Ammon's horn (tissue), 1 donor: ENCODE data around the gene RHOBTB1.
"Not testable (repeated sequence)": the region's sequence is repeated elsewhere in the genome, so short reads cannot be mapped to it uniquely, and the experiment has no call there.

ENCODE experiments used
- DNase-seq: peaks from one replicate; pipeline ENCODE4 v3.0.0-alpha.2; 2016; ENCODE audit warnings: low spot score

The RHOBTB1 gene

GRCh38 chr10:60865198-60865783, 78.7 kb downstream of the RHOBTB1 start:
- DNase-seq = no peak

DNA sequence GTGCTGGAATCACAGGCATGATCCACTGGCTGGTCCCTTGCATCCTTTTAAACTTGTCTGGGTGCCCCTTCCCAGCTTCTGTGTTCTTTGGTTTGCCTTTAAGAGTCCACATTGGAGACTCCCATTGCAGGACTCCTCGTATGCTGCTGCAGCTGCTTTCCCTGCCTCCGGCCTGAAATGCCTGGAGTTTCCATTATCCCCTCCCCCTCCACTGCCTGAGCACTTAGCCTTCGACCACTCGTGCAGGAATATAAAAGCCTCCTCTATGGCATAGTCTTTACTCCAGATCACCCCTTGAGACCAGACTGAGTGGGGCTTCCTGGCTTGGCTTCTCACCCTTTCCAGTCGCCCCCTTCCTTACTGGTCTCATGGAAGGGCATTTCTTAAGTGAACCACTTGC, 80.2 kb downstream of the RHOBTB1 start:
- DNase-seq = no peak

DNA sequence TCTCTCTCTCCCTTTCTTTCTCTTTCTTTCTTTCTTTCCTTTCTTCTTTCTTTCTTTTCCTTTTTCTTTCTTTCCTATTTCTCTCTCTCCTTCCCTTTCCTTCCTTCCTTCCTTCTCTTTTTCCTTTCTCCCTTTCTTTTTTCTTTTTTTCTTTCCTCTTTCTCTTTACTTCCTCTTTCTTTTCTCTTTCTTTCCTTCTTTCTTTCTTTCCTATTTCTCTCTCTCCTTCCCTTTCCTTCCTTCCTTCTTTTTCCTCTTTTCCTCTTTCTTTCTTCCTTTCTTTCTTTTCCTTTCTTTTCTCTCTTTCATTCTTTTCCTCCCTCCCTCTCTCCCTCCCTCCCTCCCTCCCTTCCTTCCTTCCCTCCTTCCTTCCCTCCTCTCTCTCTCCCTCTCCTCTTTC, 81.5 kb downstream of the RHOBTB1 start:
- DNase-seq = no peak

- no peak for DNase-seq
These were observed 87.6 kb downstream of the RHOBTB1 start for GRCh38 chr10:60856405-60856804.

- no peak for DNase-seq
These were observed 90.3 kb downstream of the RHOBTB1 start for GRCh38 chr10:60853637-60854036.

GRCh38 chr10:60853107-60853506, 90.9 kb downstream of the RHOBTB1 start:
- no peak for DNase-seq

DNA sequence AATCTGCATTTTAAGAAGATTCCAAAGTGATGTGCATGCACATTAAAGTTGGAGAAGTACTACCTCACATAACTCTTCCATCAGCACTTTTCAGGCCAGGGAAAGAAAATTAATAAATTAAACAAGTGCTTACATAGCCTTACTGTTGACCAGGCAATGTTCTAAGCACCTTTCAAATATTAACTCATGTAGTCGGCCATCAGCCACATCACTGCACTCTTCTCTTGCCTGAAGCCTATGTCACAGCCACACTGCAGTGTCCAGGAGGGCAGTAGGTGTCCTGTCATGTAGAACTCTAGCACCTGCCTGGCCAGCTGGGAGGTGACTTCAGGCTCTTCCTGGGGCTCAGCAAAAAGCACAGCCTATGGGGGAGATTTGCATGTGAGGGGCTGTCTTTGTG, 94.2 kb downstream of the RHOBTB1 start:
- DNase-seq = no peak

DNA sequence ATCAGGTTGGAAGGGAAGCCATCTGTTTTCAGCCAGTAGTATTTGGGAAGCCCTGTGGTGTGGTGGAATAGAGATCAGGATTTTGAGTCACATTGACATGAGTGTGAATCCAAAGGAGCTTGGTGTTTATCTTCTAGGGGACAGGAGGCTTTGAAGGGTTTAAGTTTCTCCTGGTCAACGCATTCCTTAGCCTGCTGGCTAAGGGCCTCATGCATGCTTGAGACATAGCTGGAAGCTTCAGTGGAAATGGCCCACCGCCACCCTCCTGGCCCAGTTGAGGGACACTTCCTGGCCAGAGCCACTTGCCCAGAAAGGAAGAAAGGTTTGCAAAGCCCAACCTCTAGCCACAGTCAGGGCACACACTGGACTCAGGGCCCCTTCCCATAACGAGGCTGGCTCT, 94.8 kb downstream of the RHOBTB1 start:
- no peak for DNase-seq

DNA sequence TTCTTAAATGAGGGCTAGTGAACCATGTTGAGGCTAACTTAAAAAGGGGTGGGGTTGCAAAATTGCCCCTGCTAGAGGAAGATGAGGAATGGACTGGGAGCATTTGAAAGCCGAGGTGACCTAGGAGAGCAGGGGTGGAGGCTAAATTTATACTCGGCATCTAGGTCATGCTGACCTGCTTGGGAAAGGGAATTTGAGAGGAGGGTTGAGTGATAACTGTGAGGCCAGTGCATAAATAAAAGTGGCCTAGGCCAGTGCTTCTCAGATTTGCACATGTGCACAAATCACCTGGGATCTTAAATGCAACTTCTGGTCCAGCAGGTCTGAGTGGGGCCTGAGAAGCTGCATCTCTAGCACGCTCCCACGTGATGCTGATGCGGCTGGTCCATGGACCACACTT, 95.3 kb downstream of the RHOBTB1 start:
- no peak for DNase-seq

- no peak for DNase-seq
These were observed 95.9 kb downstream of the RHOBTB1 start for GRCh38 chr10:60848126-60848525.

DNA sequence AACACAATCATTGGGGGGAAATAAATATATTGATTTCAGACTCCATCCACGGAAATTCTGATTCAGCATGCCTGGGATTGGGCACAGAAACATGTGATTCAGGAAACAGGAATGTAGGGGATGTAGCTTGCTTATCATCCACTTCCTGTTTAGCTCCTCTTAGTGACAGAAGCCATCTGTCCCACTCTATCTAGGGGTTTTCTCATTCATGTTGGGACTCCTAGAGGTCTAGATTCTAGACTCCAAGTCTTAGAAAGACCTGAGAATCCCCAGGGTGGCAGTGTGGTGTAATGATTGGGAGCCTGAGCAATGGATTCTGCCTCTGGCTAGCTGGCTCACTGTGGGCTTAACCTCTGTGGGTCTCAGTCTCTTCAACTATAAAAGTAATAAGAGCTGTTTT, 97.8 kb downstream of the RHOBTB1 start:
- DNase-seq = no peak

DNA sequence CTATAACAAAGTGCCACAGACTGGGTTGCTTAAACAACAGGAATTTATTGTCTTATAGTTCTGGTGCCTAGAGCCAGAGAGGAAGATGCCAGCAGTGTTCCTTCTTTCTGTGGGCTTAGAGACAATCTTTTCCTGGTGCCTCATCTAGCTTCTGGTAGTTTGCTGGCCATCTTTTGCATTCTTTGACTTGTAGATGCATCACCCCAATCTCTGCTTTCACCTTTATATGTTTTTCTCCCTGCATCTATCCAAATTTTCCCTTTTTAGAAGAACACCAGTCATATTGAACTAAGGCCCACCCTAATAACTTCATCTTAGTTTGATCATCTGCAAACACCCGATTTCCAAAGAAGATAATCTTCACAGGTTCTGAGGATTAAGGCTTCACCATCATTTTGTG, 98.9 kb downstream of the RHOBTB1 start:
- DNase-seq = no peak

DNA sequence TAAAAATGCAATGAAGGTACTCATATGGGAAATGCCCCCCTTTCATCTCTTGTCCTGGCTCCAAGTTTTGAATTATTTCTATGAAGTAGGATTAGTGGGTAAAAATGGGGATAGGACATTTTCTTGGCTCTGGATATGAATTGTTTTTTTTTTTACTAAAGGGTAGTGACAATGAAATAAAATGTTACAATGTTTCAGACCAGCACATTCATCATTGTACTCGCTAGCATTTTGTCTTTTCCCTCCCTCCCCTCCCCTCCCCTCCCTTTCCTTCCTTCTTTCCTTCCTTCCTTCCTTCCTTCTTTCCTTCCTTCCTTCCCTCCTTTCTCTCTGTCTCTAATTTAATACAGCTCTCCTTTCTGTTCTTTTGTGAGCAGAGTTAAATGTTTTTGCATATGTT, 101.3 kb downstream of the RHOBTB1 start:
- no peak for DNase-seq

- not testable (repeated sequence) for DNase-seq
These were observed 102.8 kb downstream of the RHOBTB1 start for GRCh38 chr10:60841227-60841626.

DNA sequence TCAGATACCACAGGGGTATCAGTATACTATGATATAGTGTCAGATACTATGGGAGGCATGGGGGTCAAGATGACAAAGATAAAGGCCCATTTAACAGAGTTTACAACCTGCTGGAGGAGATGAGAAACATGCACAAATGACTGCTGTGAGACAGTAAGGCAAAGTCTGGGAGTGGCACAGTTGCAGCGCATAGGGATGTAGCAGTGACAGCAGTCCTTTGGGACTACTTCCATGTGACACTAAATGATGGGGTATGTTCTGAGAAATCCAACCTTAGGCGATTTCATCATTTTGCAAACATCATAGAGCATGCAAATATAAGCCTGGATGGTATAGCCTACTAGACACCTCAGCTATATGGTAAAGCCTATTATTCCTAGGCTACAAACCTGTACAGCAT, 108.9 kb downstream of the RHOBTB1 start:
- no peak for DNase-seq

- DNase-seq = no peak
These were observed 109.6 kb downstream of the RHOBTB1 start for GRCh38 chr10:60834401-60834800.

DNA sequence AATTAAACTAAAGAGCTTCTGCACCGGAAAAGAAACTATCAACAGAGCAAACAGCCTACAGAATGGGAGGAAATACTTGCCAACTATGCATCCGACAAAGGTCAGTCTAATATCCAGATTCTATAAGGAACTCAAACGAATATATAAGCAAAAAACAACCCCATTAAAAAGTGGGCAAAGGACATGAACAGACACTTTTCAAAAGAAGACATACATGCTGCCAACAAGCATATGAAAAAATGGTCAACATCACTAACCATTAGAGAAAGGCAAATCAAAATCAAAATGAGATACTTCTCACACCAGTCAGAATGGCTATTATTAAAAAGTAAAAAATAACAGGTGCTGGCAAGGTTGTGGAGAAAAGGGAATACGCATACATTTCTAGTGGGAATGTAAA, 111.8 kb downstream of the RHOBTB1 start:
- not testable (repeated sequence) for DNase-seq

- no peak for DNase-seq
These were observed 115.5 kb downstream of the RHOBTB1 start for GRCh38 chr10:60828489-60828852.

DNA sequence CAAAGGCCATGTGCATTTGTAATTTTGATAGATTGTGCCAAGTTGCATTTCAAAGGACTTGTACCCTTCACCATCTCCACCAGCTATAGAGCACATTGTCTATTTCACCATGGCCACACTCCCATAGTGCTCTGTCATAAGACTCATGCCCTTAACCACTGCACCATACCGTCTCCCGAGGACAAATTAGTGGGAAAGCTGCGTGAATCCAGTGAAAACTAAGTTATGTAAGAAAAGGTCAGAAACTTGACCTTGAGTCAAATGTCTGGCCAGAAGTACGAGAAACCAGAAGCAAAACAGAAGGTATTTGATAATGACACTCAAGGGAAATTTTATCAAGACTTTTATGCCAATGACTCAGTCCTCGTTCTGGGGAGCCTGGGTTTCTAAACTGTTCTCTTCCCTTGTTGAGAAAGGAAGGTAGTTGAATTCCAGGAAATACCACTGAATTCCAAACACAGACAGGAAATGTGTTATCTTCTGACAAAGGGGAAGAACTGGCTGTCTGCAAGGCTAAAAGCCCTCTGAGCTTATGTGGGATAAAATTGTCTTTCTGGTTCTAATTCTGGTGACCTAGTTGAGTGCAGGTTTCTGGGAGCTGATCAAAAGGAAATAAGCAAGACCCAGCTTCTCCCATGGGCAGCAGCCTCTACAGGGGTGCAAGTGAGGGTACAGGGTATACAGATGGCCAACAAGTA, 116.0 kb downstream of the RHOBTB1 start:
- DNase-seq = no peak

GRCh38 chr10:60825520-60825919, 118.5 kb downstream of the RHOBTB1 start:
- no peak for DNase-seq

GRCh38 chr10:60823324-60823723, 120.7 kb downstream of the RHOBTB1 start:
- DNase-seq = no peak

DNA sequence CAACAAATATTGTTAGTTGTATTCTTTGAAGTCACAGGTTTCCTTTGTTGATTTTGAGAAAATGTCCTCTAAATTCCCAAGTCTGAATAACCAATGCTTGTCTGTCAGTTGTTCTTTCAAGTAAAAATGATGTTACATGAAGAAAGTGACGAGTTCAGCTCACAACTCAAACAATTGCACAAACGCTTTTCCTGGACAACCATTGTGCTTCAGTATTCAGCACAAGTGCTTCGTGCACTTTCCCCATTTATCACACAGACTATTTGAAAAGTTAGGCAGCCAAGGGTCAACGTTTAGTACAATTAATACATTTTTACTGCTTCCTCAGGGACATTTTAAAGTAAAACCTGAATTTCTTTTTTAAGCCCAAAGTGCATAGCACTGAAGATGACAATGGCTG, 121.2 kb downstream of the RHOBTB1 start:
- DNase-seq = no peak

GRCh38 chr10:60821656-60822055, 122.3 kb downstream of the RHOBTB1 start:
- no peak for DNase-seq

- DNase-seq = no peak
These were observed 123.8 kb downstream of the RHOBTB1 start for GRCh38 chr10:60820093-60820754.
